Ishikawa (cell line): ENCODE data around the gene BIRC7.

Source experiments
- CEBPB ChIP-seq: IDR thresholded peaks from 2 replicates; pipeline ENCODE4 v1.6.1; 2012
- CREB1 ChIP-seq: IDR thresholded peaks from 2 replicates; pipeline ENCODE4 v1.6.1; 2012; ENCODE audit warnings: low read depth
- EGR1 ChIP-seq: IDR thresholded peaks from 2 replicates; pipeline ENCODE4 v1.6.1; 2012
- EP300 ChIP-seq: IDR thresholded peaks from 2 replicates; pipeline ENCODE4 v1.6.1; 2012; ENCODE audit warnings: borderline replicate concordance
- FOXM1 ChIP-seq: IDR thresholded peaks from 2 replicates; pipeline ENCODE4 v1.6.1; 2012; ENCODE audit warnings: low read depth, borderline replicate concordance
- MAX ChIP-seq: IDR thresholded peaks from 2 replicates; pipeline ENCODE4 v1.6.1; 2012
- NFIC ChIP-seq: IDR thresholded peaks from 2 replicates; pipeline ENCODE4 v1.6.1; 2012
- RAD21 ChIP-seq: IDR thresholded peaks from 2 replicates; pipeline ENCODE4 v1.6.1; 2012; ENCODE audit warnings: low read depth
- REST ChIP-seq: IDR thresholded peaks from 2 replicates; pipeline ENCODE4 v1.6.1; 2012; ENCODE audit warnings: low read depth, mild to moderate bottlenecking
- TAF1 ChIP-seq: IDR thresholded peaks from 2 replicates; pipeline ENCODE4 v1.6.1; 2012; ENCODE audit warnings: low read depth, mild to moderate bottlenecking
- TCF12 ChIP-seq: IDR thresholded peaks from 2 replicates; pipeline ENCODE4 v1.6.1; 2012; ENCODE audit warnings: low read depth
- TEAD4 ChIP-seq: IDR thresholded peaks from 2 replicates; pipeline ENCODE4 v1.6.1; 2012
- USF1 ChIP-seq: IDR thresholded peaks from 2 replicates; pipeline ENCODE4 v1.6.1; 2012
- YY1 ChIP-seq: IDR thresholded peaks from 2 replicates; pipeline ENCODE4 v1.6.1; 2012; ENCODE audit warnings: low read depth
- ZBTB7A ChIP-seq: IDR thresholded peaks from 2 replicates; pipeline ENCODE4 v1.6.1; 2012; ENCODE audit warnings: low read depth

The BIRC7 gene

GRCh38 chr20:63243604-63244247 is 8.0 kb downstream of the BIRC7 start:
- TF ChIP-seq TEAD4 (no peak), EP300 (no peak), ZBTB7A (no peak), REST (no peak), TAF1 (no peak), EGR1 (no peak), USF1 (no peak), CREB1 (no peak), RAD21 (no peak), NFIC (no peak), TCF12 (no peak), CEBPB (no peak), FOXM1 (no peak)

DNA sequence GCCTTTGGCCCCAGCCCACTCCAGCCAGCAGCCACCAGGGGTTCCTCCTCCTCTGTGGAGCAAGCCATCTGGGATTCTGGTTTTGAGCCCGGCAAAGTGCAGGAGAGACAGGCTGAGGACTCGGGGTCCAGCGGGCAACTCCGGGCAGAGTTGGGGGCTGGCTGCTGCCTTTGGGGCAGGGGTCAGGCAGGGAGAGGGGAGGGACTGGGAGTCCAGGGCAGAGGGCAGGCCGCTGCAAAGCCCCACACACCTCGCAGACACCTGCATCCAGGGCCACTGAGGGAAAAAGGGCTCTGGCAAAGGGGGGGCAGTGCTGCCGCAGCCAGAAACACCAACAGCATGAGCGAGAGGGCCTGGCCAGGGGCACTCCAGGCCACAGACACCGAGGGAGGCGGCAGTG is 8.8 kb downstream of the BIRC7 start:
- no peak for TF ChIP-seq CREB1
- TF ChIP-seq YY1, result no peak
- no peak for TF ChIP-seq EGR1
- TF ChIP-seq TEAD4, result no peak
- no peak for TF ChIP-seq CEBPB
- no peak for TF ChIP-seq FOXM1
- TF ChIP-seq REST, result no peak
- no peak for TF ChIP-seq EP300
- TF ChIP-seq RAD21, result no peak
- no peak for TF ChIP-seq TAF1
- TF ChIP-seq MAX, result no peak
- no peak for TF ChIP-seq TCF12
- no peak for TF ChIP-seq ZBTB7A
- no peak for TF ChIP-seq USF1
- no peak for TF ChIP-seq NFIC

DNA sequence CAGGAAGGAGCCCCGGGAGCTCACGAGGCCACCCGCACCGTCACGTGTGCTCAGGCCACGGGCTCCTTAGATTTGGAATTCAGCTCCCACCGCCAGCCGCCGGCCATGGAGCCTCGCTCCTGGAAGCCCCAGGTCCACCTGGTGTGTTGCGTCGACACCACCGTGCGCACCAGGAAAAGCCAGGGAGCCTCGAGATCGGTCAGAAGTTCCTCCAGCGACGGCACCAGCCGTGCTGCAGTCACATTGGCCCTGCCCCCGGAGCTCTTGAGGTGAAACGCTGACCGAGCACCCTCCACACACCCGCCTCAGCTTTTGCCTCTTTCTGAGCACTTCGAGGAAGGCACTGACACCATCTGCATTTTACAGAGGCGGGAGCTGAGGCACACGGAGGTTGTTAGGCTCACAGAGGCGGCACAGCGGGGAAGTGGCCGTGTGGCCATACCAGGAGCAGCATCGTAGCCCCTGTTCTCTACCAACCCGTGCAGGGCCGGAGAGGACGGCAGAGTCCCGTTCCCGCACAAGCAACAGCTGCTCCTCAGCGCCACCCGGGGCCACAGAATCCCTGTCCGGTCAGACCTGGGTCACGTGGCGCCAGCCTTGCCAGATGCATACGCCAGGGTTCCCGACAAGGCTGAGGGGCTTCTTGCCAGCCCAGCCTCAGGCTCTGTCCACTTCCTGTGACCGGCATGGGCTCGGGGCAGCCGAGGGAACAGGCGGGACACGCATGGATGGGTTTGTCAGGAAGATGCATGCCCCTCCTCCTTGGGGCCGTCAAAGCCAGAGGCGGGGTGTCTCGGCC is 11.0 kb downstream of the BIRC7 start:
- TF ChIP-seq EGR1, result no peak
- peak; percentile 91 for TF ChIP-seq USF1

DNA sequence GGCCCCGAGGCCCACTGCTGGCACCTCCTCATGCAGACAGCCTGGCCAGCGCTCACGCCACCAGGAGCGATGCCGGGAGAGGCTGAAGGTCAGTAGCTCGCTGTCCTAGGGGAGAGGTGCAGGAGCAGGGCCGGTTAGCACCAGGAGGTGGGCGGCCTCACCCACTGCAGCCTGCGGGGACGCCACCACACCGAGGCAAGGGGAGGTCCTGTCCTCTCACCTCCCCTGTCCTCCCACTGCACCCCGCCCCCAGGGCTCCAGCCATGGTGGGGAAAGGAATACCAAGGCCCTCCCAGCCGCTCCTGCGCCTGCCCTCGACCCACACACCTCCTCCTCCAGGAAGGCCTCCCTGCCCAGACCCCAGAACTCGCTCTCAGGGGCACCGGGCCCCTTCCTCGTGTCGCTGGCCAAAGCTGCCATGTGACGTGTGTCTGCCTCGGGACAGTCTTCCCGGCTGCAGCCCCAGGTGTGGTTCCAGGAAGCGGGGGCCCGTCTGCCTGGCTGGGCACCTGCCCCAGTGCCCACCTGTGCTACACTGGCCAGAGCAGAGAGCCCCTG is 12.0 kb downstream of the BIRC7 start:
- TF ChIP-seq CREB1, result no peak

DNA sequence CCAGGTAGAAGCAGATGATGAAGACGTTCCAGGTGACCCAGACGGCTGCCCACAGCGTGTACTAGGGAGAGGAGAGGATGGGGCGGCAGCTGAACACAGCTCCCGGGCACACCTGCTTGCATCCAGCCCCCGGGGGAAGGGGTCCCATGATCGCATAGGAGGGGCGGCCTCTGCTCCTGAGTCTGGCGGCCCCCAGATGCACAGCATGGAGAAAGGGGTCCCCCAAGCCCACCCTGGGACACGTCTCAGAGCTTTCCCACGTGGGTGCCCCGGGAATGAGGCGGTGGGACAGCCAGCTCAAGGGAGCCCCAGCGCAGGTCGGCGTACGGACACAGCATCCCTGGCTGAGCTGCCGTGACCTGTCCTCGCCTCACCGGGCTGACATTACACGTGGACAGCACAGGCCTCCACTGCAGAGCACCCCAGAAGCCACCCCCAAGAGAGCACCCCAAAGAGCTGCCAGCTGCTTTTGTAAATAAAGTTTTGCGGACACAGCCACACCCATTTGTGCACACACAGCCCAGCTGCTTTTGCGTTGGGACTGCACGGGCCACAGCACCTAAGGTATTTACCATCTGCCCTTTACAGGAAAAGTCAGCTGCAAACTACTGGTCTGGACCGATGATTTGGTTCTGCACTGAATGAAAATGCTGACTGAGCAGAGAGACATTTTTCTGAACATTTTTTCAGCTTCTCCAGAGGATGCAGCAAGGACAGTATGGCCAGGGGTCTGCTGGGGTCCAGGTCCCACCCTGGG is 13.3 kb downstream of the BIRC7 start:
- TF ChIP-seq CREB1, result no peak
- no peak for TF ChIP-seq YY1
- peak; percentile 54 for TF ChIP-seq TEAD4
- TF ChIP-seq ZBTB7A, result no peak
- peak; percentile 85 for TF ChIP-seq TCF12
- TF ChIP-seq USF1, result 0 out of 2 replicates have a peak, but pooled peaks have one; percentile 2
- no peak for TF ChIP-seq RAD21
- 0 out of 2 replicates have a peak, but pooled peaks have one; percentile 11 for TF ChIP-seq NFIC
- peak; percentile 52; the same call in 1 of the 2 replicates for TF ChIP-seq EP300
- TF ChIP-seq CEBPB, result no peak
- TF ChIP-seq MAX, result peak; percentile 62; the same call in 1 of the 2 replicates
- no peak for TF ChIP-seq EGR1
- TF ChIP-seq REST, result no peak
- TF ChIP-seq TAF1, result no peak
- no peak for TF ChIP-seq FOXM1
